Transverse colon (tissue), 4 donors: Measurements from ENCODE around the gene PPP6R1.

Experiments used
- CTCF ChIP-seq, 5 experiments: fragments of 200-600 bp in 3 of 5; fragments of 450-650 bp in 2 of 5; sonication (generic) in 3 of 5; IDR thresholded peaks; 1 replicate in 2 of 5; 2 replicates in 3 of 5; pipeline ENCODE4 v1.5.1; 2016 to 2017; ENCODE audit warnings: antibody characterized with exemption in 5 of 5, inconsistent platforms in 3 of 5, mild to moderate bottlenecking in 2 of 5, moderate library complexity in 1 of 5
- EP300 ChIP-seq: sonication (generic); formaldehyde crosslinking; IDR thresholded peaks from one replicate; pipeline ENCODE4 v1.6.1; 2017; ENCODE audit warnings: antibody characterized with exemption, low read depth
- POLR2A ChIP-seq: fragments of 450-650 bp; IDR thresholded peaks from one replicate; pipeline ENCODE4 v1.6.1; 2016; ENCODE audit warnings: antibody characterized with exemption, mild to moderate bottlenecking, moderate library complexity
- POLR2AphosphoS5 ChIP-seq, 3 donors: sonication (generic); formaldehyde crosslinking; IDR thresholded peaks; one replicate each; pipeline ENCODE4 v1.6.1; 2016; ENCODE audit warnings: antibody characterized with exemption in 3 of 3

- TF ChIP-seq CTCF (IDR thresholded peaks at IDR 0.05) (no peak), POLR2A (no peak), POLR2AphosphoS5 (IDR thresholded peaks at IDR 0.05) (no peak), EP300 (no peak)
Observed at GRCh38 chr19:55252760-55253663, 5.8 kb downstream of the PPP6R1 start.
